EL (cell line): ENCODE results near the gene GPR139.

ENCODE experiments used
- DNase-seq: peaks from one replicate; pipeline ENCODE4 v3.0.0-alpha.2; 2016

GPR139 gene

DNA sequence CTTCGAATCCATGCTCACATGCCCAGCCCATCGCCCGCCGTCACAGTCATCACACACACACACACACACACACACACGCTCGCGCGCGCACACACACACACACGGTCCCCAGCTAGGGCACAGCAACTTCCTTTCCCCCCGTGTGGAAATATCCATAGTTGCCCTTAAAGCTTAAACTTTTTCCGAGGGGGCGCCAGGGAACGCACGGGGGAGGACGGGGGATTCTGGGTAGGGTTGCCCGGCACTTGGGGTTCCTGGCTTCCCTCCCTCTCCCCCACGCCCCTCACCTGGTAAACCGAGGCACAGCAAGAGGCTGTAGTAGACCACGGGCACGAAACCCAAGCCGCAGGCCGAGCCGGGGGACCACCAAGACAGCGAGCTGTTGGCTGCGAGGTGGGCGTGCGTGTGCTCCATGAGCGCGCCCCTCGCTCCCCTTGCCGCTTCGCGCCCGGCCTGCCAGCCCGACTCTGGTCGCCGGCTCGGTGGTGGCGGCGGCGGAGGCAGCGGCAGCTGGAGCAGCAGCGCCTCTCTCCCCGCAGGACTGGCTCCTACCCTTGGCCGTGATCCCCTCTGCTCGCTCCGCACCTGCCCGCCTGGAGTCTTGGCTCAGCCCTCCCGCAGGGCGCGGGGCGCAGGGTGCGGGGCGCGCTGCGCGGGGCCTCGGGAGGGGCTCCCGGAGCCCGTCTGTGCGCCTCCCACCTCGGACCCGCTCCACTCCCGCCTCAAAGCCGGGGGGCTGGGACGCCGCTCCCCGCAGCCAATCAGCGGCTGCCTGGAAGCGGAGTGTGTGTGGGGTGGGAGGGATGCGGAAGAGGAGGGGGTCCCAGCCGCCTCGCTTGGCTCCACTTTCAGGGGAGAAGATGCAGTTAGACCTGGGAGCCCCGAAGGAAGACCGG lies at the start of gene GPR139:
GPR139 (minus strand) TSS at position 688 of the 896 bp plus-strand sequence; CDS start at position 414, 274 bp downstream.
- DNase-seq: no peak

DNA sequence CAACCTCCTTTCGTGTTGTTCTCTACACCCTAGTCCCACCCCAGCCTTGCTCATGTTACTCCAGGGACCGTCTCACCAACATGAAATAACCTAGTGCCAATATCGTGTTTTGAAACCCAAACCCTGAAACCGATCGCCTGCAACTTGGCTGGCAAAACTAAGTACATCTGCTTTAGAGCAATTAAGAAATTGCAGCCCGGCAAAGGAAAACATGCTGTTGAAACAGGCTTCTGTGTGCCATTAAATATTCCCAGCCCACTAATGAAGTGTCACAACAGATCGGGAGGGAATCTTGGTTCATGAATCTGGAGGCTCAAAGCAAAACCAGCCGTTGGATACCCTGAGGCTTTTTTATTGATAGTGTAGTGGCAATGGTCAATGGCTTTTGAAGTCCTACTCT lies 48.3 kb upstream of the GPR139 start:
- no peak for DNase-seq

DNA sequence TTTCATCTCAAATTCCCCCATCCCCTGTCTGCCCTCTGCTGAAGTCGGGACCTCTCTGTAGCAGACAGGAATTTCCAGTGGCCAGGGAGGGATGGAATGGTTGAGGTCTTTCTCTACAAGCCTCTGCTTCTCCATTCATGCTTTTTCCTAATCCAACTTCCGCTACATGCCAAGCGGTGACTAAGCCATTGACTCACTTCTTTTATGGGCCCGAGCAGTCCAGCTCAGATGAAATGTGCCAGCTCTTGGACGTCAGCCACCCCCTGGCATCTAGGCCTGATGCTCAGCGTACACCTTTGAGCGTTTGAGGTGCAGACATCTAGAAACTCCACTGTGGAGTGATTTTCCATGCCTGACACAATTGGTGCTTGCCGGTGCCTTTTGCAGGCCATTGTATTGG lies 40.7 kb upstream of the GPR139 start:
- DNase-seq: peak; percentile 6

DNA sequence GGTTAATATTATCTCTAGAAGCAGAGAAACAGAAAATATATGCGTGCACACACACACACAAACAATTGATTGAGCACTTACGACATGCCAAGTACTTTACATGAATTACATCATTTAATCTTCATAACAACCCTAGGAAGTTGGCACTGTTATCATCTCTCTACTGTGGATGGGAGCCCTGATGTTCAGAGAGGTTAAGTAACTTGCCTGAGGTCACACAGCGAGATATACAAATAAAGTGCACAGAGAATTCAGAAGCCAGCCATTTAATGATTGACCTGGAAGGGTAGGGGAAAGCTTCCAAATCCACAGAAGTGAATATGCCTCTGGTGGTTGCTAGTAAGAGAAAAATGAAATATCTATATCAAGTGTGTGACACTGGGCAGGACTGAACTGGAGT lies 37.5 kb upstream of the GPR139 start:
- no peak for DNase-seq

DNA sequence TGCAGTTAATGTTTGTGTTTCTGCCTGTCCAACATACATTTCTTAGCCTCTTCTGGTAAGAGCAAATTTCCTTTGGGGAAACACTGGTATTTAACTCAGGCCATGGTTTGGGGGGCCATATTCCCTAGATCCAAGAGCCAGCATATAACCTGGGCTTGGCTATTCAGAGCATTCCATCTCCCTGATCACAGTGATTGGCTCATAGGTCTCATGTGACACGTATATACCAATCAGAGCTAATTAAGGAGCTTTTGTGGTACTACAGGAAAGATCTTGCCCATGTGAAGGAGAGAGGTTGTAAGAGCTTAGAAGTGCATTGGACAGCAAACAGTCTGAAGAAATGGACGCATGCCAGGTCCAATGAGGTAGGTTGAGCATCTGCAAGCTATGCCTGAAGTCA lies 33.4 kb upstream of the GPR139 start:
- no peak for DNase-seq

DNA sequence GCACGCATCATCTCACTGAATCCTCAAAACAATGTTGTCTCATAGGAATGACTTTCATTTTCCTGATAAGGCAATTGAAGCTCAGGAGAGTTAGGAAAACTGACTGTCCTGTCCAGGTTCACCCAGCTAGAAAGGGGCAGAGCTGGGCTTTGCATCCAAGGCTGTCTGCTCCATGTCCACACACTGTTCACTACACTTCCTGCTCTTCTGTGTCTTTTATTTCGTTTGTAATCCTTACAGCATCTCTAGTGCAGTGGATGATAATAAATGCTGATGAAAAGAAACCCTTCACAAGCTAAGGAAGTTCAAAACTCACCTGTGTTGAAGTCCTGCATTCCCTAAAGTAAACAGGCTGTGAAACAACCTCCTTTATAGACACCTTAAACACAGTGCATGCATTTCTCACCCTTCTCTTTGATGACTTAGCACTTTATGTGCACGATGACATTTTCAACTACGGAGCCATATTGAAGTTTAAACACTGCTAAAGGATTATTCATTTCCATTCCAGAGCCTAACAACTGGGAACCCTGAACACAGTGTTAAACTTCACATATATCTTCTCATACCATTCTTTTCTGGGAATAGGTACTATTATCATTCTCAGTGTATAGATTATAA lies 31.0 kb upstream of the GPR139 start:
- DNase-seq: no peak

DNA sequence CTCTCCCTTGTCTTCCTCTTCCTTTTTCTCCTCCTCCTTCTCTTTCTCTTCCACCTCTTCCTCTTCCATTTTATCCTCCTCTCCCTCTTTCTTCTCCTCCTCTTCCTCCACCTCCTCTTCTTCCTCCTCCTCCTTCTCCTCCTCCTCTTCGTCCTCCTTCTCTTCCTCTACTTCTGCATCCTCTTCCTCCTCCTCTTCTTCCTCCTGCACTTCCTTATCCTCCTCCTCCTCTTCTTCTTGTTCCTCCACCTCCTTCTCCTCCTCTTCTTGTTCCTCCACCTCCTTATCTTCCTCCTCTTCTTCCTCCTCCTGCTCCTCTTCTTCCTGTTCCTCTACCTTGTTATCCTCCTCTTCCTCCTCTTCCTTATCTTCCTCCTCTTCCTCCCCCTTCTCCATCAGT lies 28.8 kb upstream of the GPR139 start:
- DNase-seq: no peak

DNA sequence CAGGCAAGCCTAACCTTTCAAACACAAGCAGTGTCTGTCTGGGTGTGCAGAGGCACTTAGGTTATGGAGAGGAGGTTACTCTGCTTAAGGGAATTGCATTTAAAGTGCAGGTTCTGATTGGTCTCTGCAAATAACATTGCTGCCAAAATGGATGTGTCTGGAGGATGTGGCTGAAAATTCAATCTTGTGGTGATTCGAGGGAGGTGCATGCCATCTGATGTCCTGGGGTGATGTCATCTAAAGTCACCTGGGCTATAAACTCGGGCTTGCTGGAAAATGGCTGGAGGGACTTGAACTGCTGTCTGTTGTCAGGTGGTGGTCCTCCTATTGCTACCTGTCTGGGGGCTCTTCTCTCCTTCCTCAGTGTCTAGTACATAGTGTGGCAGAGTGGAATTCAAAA lies 28.3 kb upstream of the GPR139 start:
- no peak for DNase-seq

DNA sequence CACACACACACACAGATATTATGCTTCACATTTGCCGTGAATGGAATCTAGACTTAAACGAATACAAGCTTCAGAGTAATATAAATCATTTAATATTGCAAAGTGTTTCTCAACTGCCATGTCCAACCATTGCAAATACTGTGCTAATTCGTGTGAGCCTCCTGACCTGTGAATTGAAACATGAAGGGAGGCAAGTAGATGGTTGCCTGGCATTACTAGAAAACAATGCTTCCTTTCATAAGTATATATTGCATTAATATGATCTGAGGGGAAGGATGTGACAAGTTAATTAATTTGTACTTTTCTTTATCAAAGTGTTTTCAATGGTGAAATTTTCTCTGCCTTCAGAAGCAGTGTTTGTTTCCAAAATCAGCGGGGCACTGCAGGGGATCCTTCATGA lies 25.7 kb upstream of the GPR139 start:
- no peak for DNase-seq

DNA sequence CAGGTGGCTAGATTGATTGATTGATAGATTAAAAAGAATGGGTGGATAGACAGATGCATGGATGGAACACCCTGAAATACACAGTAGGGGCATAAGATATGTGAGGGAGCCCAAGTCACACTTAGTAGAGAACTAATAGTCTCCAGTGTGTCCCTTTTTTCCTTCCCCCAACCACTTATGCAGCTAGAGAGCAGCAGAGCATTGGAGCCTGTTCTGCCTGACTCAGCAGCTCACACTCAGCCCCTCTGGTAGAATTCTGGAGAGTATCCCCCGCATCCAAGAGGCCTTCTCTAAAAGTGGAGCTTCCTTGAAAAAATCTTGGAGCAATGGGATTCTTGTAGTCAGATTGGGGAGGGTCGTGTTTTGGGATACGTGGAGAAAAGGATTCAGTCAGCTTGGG lies 20.5 kb upstream of the GPR139 start:
- no peak for DNase-seq

DNA sequence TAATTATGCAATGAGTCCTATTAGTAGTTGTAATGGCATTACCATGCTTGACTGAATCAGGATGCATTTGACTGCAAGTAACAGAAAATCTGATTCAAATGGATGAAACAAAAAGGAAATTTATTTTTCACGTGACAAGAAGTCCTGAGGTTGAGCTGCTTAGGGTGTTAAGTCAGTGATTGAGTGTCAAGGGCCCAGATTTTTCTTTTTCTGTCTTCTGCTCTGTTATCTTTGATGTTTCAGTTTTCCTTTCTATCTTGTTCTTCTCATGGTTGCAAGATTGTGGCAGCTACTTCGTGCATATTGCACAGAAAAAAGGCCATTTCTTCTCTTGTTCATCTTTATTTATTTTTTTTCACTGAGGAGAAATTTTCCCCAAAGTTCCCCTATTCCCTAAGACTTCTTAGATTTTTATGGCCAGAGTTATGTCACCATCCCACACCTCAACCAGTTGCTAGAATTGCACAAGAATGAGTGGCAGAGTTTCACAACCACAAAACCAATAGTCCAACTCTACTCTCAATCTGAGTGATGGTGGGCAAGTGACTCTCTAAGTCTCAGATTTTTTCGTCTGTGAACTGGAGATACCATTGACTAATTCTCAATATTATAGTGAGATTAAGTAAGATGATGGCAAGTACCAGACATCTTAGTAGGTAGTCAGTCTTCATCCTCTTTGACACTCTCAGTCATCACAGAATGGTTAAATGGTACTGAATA lies 15.7 kb upstream of the GPR139 start:
- no peak for DNase-seq

DNA sequence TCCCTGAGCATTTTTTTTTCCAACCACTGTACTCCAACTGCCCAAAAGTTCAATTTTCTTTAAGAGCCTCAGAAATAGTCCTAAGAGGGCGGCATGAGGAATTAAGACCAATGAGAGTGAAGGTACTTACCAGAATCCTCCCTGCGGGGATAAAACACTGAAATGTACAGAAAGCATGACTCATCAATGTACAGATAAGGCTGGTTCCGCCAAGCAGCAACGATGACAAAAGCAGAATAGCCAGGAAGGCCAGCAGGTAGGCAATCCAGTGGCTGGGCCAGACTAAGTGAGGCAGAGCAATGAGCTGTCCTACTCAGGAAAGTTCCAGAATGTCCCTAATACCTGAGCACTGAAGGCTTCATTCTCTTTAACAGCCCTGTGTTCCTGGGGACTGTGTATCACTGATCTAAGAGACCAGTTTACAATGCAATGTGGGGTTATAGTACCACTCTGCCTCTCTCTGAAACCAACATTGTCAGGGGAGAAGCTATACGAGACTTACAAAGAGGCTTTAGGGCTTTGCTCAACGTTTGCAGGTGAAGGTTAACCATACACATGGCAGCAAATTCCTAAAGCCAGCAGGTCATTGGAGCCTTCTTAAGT lies 11.0 kb upstream of the GPR139 start:
- no peak for DNase-seq

DNA sequence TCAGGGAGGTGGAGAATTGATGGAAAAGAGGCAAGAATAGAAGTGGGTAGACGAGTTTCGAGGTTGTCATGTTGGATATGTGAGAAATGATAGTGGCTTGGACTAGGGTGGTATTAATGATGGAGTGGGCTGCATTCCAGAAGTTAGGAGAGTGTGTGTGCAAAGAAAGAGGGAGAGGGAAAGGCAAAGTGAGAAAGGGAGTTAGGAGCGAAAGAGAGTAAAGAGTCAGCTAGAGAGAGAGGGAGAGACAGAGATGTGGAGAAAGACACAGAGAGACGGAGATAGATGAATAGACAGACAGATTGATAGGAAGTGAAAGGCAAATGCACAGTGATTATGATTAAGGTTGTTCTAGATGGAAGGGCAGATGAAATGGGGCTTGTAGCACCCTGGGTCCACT lies 5.4 kb upstream of the GPR139 start:
- no peak for DNase-seq

DNA sequence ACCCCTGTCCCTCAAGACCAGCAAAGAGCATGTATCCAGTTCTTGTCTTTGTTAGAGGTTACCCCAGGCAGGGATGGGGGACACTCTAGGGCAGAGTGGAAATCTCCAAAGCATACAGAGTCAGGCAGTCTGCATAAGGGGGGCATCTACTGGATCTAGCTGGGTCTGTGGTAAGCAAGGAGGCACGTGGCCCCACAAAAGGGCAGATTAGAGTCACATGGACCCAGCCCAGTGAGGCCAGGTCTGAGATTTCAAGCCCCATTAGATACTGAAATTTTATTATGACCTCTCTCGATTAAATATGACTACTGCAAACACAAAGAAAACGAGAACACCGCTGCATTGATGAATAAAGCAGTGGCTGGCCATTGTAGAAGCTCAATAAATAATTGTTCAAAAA lies 1.6 kb upstream of the GPR139 start:
- DNase-seq: no peak

DNA sequence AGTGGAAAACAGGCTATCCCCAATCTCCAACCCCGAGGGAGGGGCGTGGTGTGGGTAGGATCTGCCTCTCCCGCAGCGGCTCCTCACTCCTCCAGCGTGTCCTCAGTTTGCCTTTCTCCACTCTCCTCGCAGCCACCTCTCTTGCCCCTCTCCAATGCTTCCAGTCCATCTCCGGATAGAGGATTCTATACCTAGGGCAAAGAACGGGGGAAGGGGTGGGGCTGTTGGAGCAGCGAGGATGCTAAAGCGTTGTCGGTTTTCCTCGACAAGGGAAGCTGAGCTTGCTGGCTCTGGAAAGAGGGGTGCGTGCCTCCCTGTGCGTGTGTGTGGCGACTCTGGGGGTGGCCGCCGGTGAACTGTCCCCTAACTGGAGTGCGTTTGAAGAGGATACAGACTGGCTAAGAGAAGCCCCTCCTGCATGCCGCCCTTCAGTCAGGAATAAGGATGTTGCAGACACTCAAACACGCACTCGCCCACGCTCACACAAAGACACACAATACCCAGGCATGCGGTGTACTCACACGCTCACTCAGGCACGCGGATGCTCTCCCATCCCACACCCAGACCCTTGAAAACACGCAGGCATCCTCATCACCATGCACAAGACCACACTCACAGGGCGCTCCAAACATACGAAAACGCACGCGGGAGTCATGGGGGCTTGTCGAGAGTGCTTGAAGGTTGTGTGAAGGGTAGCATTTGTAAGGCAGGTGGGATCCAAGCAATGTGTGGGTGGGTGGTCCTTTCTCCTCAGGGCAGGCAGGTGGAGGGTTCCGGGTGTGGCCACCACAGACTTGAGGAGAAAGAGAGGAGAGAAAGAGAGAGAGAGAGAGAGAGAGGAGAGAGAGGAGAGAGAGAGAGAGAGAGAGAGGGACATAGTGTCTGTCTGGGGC lies 655 bp upstream of the GPR139 start:
- no peak for DNase-seq

DNA sequence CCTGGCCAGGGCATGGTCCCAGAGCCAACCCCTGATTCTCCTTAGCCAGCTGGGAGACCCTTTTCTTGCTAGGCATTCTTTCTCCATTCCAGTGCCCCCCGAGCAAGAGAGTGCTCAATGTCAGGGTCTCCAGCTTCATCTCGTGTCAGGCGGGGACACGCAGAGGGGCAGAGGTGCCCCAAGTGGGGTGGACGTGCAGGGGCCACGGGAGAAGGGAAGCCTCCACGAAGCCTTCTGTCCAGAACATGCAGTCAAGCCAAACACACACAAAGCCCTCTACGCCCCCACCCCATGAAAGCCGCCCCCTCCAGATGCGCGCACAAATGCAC lies 852 bp downstream of the GPR139 start:
- DNase-seq: no peak

DNA sequence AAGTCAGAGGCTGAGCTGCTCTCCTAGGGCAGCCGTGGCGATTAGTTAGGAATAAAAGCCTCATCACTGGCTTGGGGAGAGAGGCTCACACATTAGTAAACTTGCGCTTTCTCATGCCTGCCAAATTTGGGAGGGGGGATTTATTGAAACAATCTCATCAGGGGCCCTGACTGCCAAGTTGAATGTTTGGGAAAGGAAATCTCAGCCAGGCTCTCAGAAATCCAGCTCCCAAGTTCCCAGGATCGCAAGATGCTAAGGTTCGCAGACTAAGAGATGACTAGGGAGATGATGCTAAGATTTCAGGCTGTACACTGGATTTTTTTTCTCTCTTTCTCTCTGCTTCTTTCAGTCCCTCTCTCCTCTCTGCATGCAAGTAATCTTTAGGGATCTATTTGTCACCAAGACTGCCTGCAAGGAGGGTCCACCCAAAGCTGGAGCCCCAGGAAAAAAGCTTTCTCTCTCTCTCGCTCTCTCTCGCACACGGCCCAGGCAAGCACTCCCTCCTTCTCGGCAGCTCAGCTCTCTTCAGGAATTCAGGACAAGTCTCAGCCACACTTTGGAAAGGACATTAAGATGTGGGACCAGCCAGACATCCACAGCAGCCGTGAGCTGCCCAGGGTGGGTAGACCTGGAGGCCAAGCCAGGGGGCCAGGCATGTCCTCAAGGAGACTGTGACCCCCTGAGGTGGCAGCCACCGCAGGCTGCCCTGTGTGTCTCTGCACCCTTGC lies 1.4 kb downstream of the GPR139 start:
- DNase-seq: no peak

DNA sequence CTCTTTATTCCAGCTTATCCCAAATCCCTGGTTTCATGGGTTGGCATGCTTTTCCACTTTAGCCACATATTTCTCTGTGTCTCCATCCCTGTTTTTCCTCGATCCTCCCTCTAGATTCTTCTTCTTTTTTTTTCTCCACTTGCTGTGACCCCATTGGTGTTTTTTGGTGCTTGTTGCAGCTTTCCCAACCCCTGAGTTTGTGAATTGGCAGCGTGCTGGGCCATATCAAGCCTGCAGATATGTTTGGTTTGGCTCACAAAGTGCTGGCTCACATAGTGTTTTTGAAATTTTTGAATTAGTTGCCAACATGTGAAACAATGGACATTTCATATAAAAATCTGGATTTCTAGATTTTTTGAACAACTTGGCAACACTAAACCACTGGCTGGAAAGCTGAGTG lies 8.8 kb downstream of the GPR139 start:
- no peak for DNase-seq

DNA sequence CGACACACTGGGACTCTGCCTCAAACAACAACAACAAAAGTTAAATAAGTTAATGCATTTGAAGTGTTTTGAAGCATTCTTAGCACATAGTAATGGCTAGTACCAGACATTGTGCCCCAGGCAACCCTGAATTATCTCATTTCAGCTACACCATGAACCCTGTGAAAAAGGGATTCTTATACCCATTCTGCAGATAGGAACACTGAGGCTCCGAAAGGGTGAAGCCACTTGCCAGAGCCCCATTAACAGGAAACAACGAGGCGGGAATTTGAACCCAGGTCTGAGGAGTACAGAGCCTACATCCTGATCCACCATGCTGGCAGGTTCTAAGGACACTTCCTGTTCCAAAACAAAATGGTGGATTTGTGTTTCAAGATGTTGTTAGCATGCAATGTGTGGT lies 9.2 kb downstream of the GPR139 start:
- DNase-seq: no peak

DNA sequence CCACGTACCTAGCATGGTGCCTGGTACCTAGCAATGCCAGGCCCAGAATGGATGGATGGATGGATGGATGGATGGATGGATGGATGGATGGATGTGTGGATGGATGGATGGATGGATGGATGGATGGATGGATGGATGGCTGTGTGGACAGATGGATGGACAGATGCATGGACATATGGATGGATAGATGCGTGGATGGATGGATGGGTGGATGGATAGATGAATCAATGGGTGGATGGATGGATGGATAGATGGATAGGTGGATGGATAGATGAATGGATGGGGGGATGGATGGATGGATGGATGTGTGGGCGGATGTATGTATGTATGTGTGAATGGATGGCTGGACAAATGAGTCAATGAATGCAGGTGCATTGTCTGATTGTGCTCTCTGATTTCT lies 12.6 kb downstream of the GPR139 start:
- no peak for DNase-seq

DNA sequence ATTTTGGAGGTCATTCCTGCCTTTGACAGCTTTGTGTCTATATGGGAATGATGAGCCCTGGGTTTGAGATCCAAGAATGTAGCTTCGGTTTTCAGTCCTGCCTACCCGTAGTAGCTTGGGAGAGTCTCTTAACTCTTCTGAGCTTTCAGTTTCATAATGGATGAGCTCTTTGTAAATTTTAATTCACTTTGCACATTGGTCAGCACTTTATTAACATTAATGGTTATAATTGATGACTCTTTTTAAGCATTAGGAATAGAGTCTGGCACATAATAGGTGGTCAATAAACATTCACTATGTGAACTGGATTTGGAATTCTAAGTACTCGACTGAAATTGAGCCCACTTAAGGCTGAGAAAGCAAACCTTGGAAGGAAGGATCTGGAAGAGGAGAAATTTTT lies 17.3 kb downstream of the GPR139 start:
- no peak for DNase-seq

DNA sequence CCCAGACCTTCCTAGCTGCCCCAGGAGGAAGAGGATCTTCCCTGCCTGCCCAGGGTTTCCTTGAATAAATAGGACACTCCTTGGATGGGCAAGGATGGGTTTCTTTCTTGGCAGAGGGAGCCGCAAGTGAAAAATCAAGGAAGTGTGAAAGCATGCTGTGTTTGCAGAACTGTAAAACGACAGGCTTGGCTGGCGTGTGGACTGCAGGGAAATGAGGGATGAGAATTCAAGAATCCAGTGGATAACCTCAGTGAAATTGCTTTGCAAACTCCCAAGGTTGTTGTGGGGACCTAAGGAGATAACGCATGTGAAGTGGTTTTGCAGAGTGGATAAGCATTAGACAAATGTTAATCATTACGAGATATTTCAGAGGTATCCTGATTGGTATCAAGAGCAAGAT lies 20.4 kb downstream of the GPR139 start:
- DNase-seq: no peak
